ENCODE data around the gene ARHGAP31.
A peak's percentile ranks its signal among the peaks of the same experiment; 100 is the strongest.
"Not testable (repeated sequence)": the region's sequence is repeated elsewhere in the genome, so short reads cannot be mapped to it uniquely, and the experiment has no call there.

The ARHGAP31 gene, protein sequence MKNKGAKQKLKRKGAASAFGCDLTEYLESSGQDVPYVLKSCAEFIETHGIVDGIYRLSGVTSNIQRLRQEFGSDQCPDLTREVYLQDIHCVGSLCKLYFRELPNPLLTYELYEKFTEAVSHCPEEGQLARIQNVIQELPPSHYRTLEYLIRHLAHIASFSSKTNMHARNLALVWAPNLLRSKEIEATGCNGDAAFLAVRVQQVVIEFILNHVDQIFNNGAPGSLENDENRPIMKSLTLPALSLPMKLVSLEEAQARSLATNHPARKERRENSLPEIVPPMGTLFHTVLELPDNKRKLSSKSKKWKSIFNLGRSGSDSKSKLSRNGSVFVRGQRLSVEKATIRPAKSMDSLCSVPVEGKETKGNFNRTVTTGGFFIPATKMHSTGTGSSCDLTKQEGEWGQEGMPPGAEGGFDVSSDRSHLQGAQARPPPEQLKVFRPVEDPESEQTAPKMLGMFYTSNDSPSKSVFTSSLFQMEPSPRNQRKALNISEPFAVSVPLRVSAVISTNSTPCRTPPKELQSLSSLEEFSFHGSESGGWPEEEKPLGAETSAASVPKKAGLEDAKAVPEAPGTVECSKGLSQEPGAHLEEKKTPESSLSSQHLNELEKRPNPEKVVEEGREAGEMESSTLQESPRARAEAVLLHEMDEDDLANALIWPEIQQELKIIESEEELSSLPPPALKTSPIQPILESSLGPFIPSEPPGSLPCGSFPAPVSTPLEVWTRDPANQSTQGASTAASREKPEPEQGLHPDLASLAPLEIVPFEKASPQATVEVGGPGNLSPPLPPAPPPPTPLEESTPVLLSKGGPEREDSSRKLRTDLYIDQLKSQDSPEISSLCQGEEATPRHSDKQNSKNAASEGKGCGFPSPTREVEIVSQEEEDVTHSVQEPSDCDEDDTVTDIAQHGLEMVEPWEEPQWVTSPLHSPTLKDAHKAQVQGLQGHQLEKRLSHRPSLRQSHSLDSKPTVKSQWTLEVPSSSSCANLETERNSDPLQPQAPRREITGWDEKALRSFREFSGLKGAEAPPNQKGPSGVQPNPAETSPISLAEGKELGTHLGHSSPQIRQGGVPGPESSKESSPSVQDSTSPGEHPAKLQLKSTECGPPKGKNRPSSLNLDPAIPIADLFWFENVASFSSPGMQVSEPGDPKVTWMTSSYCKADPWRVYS (N-terminal part only)

DNA sequence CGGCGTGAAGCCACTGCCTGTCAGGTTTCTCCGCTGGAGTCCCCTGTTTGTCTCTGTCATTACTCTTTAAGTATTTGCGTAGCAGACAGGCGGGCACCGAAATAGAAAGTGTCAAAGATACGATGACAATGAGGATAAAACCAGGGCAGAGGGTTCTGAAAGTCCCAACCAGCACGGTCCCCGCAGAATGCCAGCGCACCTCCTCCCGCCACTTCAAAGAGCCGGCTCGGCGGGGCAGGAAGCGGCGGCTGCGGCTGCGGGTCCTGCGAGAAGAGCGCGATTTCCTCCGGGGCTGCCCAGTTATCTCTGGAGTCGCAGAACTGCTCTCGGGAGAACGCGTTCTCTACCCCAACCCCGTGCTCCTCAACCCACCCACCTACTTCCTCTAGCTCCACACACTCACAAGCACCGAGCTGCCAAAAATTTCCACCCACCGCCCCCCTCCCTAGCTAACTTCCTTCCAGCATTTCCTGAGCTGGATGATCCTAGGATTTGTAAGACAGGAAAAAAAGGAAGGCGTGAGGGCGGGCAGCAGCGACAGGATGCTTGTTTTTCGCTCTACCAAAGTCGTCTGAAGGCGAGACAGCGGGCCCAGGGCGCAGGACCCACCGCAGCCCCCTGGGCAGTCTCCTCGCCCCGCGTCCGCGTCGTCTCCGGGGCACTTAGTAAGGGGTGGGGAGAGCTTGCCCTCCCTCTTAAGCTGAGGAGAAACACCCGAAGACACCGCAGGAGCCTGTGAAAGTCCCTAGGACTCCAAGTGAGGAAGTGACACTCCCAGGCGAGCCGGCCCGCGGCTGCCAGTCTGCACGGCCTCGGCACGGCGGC, at the start of gene ARHGAP31:
ARHGAP31 (plus strand) TSS at position 513 of the 825 bp plus-strand sequence. CDS start 522 bp downstream, outside the sequence.
- peak; percentile 81 for DNase-seq

DNA sequence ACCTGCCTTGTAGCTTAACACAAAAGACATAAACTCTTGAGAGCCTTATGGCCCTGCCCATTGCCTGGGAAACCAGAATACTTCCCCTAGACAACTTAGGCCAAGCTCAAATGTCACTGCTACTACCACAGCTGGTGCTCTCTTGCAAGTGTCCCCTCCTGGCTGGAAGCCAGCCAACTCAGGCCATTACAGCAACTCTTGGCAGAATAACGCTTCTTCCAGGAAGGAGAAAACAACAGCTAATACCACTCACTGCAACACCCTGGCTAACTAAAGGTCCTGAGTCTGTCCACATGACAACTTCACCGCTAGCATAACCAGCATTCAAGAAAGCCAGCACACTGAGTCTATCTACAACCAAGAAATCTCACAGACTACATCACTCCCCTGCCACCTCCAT, 48.4 kb upstream of the ARHGAP31 start:
- DNase-seq: no peak

DNA sequence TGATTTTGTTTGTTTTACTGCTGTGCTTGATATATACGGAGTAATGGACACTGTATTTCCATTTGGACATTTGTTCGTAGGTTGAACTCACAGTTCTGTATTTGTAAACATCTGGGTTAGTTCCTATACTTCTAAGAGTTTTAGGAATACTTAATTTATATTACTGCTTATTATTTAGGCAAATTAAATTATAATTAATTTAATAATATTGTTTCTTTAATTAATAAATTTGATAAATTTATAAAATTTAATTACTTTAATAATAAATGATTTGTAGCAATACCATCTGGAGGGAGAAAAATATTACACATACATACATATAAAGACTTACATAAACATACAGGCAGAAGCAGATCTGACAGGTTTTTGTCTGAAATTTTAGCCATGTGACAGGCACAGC, 39.0 kb upstream of the ARHGAP31 start:
- no peak for DNase-seq

DNA sequence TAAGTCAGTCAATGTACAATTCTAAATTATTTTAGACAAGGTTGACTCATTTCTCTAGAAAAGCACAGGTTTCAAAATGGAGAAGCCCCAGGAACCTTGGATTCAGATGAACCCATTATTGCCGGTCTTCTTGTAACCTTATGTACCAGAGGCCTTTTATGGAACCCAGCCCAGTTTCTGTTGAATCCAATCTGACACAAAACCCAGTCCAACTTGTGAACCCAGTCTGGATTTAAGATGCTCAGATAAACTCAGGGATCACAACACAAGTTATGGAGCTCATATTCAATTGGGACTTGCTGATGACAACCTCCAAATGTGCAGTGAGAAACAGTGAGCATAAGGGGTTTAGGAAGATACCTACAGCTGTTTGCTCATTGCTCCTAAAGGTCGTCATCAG, 37.1 kb upstream of the ARHGAP31 start:
- DNase-seq: no peak

DNA sequence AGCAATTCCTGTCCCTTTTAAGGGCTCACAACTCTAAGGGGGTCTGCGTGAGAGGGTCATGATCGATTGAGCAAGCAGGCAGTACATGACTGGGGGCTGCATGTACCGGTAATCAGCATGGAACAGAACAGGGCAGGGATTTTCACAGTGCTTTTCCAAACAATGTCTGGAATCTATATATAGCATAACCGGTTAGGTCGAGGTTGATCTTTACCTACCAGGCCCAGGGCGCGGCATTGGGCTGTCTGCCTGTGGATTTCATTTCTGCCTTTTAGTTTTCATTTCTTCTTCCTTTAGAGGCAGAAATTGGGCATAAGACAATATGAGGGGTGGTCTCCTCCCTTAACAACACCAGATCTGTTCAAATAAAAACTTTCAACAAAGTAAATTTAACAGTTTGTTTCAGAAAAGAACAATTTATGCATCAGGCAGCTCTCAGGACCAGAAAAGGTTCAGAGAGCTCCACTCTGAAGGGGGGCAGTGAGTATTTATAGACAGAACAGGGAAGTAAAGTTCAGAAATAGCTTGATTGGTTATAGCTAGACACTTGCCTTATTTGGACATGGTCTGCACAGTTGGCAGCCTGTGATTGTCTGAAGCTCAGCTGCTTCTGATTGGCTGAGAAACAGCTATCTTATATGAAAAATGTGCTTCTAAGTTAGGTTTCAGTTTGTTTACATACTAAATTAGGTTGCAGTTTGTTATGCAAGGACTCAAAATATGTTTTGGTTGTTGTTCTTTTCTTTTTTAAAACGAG, 36.4 kb upstream of the ARHGAP31 start:
- no peak for DNase-seq

DNA sequence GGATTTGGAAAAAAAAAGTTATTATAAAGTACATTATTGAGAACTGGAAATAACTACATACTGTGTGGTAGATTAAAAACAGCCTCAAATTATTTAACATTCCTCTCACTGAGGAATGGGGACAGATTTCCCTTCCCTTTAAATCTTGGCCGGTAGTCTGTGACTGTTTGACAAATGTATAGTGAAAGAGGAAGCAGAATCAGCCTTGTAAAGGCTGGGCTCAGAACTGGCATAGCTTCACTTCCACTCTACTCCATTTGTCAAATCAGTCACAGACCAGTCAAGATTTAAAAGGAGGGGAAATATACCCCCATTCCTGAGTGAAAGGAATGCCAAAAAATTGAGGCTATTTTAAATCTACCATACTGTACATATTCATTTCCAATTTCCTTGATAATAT, 35.3 kb upstream of the ARHGAP31 start:
- DNase-seq: no peak

DNA sequence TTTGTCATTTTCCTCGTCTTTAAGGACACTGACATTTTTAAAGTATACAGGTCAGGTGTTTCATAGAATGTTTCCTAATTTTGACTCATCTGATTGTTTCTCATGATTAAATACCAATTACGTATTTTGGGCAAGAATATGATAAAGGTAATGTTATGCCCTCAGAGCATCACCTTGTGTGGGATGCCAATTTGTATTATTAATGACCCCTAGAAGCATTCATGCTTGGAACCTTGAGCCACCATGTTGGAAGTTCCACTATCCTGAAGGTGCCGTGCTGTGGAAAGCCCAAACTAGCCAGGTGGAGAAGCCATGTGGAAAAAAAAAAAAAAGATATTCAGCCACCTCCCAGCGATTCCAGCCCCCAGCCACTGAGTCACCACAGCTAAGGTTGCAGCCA, 34.4 kb upstream of the ARHGAP31 start:
- DNase-seq: no peak

DNA sequence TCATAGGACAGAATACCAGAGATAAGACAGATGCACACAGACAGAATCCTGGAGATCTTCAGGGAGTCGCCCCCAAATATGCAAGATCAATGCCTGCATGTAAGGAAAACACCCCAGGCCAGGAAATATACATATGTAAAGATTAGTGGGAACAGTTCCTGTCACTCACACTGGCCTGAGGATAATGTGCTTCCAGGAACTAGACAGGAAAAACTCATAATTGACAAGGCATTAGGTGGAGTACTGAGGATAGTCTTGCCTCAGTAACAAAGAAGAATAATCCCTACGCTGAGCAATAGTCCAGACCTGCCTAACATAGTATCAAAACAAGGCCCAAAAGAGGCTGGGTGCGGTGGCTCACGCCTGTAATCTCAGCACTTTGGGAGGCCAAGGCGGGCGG, 33.1 kb upstream of the ARHGAP31 start:
- no peak for DNase-seq

DNA sequence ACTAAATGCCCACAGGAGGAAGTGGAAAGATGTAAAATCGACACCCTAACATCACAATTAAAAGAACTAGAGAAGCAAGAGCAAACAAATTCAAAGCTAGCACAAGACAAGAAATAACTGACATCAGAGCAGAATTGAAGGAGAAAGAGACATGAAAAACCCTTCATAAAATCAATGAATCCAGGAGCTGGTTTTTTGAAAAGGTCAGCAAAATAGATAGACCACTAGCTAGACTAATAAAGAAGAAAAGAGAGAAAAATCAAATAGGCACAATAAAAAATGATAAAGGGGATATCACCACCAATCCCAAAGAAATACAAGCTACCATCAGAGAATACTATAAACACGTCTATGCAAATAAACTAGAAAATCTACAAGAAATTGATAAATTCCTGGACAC, 24.0 kb upstream of the ARHGAP31 start:
- not testable (repeated sequence) for DNase-seq

DNA sequence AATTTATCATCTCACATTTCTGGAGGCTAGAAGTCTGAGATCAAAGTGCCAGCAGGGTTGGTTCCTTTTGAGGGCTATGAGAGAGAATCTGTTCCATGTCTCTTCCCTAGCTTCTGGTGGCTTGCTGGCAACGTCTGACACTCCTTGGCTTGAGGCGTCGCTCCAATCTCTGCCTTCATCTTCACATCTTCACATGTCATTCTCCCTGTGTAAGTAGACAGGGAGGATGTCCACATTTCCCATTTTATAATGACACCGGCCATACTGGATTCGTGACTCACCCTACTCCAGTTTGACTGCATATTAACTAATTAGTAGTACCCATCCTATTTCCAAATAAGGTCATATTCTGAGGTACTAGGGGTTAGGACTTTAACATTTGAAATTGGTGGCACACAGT, 17.5 kb upstream of the ARHGAP31 start:
- DNase-seq: no peak

DNA sequence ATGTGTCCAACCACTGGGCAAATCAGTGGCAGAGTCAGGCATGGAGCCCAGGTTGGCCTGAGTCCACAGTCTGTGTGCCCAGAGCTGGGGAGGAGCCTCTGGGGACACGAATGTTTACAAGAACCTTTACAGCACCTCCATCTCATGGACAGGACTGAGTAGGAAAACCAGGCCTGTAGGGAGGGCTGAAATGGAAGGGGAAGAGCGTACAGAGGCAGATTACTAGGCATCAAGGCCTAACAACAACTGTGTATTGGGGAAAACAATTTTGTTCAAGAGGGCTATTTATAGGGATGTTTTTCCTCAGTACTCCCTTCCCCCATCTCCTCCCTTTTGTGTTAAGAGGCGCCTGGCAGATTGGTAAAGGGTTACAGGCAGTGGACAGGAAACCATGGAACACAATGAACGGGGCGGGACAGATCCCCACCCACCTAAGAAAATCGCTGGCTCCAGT, 15.1 kb upstream of the ARHGAP31 start:
- no peak for DNase-seq

DNA sequence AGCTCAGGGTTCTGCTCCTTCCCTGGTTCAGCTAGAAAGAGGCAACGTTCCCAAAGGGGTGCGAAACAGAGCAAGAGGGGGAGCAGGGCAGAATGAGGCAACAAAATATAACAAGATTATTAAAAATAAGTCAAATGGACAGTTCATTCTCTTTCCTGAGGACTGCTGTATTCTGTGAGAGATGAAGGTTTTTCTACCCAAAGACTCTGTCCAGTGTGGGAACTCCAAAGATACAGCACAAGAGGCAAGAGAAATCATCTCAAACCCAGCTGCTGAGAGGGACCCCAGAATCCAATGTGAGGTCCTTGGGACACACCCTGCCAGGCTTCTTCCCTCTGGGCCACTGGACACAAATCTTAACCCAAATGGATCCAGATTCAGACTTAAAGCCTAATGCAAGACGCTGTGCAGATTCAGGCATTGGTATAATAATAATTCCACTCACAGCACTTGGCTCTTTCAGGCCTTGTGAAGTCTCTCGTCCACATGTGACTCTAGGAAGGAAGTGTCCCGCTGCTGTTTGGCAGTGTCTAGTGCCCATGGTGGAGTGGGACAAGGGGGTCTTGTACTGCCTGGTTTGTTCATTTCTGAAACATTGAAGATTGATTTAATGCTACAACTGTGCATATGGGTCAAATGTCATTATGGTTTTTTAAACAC, 14.5 kb upstream of the ARHGAP31 start:
- no peak for DNase-seq

DNA sequence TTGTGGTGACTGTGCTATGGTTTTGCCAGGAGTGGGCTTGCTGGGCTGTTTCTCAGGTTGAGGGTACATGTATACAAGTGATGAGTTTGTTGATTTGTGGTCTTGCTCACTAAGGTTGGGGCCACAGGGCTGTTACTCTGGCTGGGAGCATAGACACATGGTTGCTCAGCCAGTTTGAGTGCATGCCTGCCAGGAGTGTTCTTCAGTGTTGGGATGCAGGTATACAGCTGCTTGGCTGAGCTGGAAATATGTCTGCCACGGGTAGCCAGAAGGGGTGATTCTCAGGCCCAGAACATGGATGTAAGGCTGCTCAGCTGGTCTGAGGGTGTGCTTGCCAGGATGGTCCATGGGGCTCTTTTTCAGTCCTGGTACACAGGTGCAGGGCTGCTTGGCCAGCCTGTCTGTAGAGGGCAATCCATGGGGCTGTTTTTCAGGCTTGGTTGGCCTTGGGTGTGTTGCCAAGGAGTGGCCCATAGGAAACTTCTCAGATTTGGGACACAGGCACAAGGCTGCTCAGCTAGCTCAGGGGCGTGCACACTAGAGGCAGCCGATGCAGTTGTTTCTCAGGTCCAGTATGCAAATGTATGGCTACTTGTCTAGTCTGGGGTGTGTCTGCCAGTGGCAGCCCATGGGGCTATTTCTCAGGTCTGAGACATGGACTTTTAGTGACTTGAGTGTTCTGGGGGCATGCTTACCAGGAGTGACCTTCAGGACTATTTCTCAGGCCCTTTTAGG, 5.3 kb upstream of the ARHGAP31 start:
- no peak for DNase-seq

DNA sequence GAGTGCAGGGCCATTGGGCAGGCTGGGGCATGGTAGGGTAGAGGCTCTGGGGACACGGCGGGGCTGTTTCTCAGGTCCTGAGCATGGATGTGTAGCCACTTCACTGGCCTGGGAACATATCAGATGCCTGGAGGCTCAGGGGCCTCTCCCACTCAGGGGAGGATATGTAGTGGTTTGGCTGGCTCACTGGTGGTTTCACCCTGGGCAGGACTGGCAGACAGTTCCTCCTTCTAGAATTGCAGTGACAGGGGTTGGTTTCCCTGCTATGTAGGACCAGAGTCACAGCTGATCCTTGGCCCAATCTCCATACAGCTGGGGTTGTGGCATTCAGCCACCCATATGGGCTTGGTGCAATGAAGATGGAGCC, 4.8 kb upstream of the ARHGAP31 start:
- DNase-seq: no peak

DNA sequence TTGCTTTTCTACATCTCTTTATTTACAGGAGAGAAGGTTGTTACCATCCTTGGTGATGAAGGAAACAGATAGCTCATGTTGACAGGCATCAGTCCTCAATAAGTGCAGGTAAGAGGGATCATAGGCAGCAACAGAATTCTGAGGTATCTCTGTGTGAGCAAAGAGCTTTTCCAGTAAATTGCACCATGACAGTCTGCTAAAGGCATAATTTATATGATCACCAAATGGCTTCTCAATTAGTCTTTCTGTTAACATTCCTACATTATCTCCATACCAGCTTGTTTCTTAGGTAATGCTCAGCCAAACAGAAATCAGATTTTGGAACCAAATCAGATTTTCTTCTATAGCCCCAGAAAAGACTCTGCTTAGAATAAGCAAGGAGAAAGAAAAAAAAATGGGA, 3.6 kb upstream of the ARHGAP31 start:
- DNase-seq: no peak

DNA sequence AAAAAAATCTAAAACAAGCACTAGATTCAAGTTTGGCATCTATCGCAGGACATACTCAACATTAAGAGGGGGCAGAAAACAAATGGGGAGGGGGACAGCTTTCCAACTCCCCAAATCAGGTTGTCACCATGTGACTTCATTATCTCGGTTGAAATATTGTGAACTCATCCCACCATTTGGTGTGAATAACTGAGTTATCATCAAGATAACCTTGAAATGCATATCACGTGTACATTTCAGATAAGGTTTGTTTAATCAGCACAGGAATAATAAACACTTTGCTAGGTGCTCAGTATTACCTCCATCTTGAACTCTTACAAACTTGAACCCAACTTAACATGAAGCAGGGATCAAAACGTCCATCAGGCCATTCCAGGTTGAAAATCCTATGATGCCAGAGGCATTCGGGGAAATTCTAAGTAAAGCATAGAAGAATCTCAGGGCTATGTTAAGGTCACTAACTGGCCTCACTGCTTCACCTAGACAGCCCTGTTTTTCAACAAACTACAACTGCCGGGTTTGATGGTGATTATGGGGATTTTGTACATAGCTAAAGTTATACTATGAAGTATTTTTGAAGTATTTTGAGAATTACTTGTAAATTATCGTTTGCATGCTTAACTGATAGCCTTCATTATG, 3.0 kb upstream of the ARHGAP31 start:
- DNase-seq: no peak

DNA sequence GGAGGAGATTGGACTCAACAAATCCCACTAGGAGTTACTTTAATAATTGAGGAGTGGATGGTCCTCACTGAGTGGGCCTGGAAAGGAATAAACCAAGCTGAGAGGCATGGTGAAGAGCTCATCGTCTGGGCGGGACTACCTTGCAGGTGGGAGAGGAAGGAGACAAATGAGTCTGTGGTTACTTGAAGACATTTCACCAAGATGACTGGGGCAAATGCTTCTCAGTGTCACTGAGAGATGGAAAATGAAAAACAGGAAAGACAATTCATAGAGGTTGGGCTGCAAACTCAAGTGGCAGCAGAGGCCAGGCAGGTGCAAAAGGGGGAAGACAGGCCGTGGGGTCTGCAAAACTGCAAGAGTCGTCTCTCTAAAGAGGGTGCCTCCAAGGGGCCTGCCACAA, 1.5 kb upstream of the ARHGAP31 start:
- DNase-seq: no peak

DNA sequence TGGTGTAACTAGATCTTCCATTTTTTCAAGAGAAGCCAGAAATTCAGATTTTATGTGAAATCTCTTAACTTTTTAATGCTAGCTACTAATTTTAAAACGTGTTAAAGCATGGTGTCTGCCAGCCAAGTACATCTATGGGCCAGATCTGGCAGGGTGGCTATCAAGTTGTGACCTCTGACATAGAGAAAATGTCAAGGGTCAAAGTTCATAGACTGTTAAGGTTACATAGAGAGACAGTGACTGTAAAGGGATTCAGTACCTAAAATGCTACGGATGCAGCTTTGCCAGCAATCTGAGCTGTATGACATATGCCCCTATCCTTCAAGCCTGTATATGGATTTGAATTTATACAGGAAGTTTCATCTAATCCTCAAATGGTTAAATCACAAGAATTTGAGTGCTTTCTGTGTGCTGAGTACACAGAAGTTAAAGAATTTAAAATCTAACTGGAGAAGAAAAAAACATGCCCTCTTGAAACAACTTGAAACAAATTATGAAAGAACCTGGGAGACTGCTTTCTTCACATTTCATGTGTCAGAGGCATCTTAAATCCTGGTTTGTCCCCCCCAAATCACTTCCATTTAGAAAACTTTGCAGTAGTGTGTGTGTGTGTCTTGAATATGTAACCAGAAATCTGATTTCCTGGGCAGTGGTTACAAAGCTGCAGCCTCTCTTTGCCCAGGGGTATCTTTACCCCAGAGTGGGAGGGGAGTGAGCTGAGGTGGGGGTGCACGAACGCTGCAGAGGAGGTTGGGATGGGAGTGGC, 895 bp upstream of the ARHGAP31 start:
- DNase-seq: no peak

Measured in activated CD4-positive, CD25-positive, alpha-beta regulatory T cell treated with anti-CD3 and anti-CD28 coated beads, Interleukin-2, amount 50 U/mL, for 72 hours (primary cell).